Epithelial cell of esophagus (primary cell): ENCODE results near the gene ELK1.
A peak's percentile ranks its signal among the peaks of the same experiment; 100 is the strongest.

Experiments used
- DNase-seq: peaks from one replicate; pipeline ENCODE4 v3.0.0; 2010; ENCODE audit warnings: low read depth
- H3K4me3 ChIP-seq: 2 replicates; pipeline ENCODE4 v1.5.1; 2011; ENCODE audit warnings: mild to moderate bottlenecking, low read length, control low read depth
- TF ChIP-seq, protein P1 (sequence below): IDR thresholded peaks from 2 replicates; pipeline ENCODE4 v1.5.1; 2011; ENCODE audit warnings: low read depth, mild to moderate bottlenecking, low read length, control low read depth, inconsistent platforms; ENCODE audit not compliant: insufficient read depth; ENCODE audit errors: missing control alignments

ELK1 gene

DNA sequence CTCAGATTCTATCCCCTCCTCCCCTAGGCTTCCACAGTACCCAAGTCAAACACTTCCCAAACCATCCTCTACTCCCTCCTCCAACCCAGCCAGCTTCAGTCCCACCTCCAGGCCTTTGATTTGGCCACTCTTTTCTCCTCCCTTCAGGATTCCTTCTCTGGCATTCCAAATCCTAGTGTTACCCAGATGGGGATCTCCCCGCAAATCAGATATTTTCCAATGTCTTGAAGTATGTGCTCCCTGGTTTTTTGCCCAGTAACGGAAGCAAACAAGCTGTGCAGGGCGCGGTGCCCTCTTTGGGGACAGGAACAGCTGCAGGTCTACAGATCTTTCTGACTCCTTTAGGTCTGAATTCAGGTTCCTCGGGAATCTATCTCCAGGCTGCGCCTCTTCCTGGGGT is 28.5 kb downstream of the ELK1 start:
- H3K4me3 ChIP-seq: no peak overlapping the region
- DNase-seq: no peak
- TF ChIP-seq, protein P1, sequence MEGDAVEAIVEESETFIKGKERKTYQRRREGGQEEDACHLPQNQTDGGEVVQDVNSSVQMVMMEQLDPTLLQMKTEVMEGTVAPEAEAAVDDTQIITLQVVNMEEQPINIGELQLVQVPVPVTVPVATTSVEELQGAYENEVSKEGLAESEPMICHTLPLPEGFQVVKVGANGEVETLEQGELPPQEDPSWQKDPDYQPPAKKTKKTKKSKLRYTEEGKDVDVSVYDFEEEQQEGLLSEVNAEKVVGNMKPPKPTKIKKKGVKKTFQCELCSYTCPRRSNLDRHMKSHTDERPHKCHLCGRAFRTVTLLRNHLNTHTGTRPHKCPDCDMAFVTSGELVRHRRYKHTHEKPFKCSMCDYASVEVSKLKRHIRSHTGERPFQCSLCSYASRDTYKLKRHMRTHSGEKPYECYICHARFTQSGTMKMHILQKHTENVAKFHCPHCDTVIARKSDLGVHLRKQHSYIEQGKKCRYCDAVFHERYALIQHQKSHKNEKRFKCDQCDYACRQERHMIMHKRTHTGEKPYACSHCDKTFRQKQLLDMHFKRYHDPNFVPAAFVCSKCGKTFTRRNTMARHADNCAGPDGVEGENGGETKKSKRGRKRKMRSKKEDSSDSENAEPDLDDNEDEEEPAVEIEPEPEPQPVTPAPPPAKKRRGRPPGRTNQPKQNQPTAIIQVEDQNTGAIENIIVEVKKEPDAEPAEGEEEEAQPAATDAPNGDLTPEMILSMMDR: no peak

GRCh38 chrX:47620303-47620685 is 30.1 kb downstream of the ELK1 start:
- TF ChIP-seq, protein P1: no peak
- no peak overlapping the region for H3K4me3 ChIP-seq
- DNase-seq: no peak

- peak within 1 kb of the TSS; percentile 15 for H3K4me3 ChIP-seq
- DNase-seq: peak; percentile 71
- TF ChIP-seq, protein P1: no peak
These were observed 30.7 kb downstream of the ELK1 start, which contains the start of gene SYN1 for GRCh38 chrX:47619486-47620302. Gene SYN1 (minus strand): TSS chrX:47619857. CDS start chrX:47619728, 129 bp downstream.

- no peak overlapping the region for H3K4me3 ChIP-seq
- no peak for DNase-seq
- TF ChIP-seq, protein P1: no peak
These were observed 31.4 kb downstream of the ELK1 start for GRCh38 chrX:47618923-47619485.

- H3K4me3 ChIP-seq: no peak overlapping the region
- no peak for DNase-seq
- TF ChIP-seq, protein P1: no peak
These were observed 35.7 kb downstream of the ELK1 start for GRCh38 chrX:47614618-47615017.

DNA sequence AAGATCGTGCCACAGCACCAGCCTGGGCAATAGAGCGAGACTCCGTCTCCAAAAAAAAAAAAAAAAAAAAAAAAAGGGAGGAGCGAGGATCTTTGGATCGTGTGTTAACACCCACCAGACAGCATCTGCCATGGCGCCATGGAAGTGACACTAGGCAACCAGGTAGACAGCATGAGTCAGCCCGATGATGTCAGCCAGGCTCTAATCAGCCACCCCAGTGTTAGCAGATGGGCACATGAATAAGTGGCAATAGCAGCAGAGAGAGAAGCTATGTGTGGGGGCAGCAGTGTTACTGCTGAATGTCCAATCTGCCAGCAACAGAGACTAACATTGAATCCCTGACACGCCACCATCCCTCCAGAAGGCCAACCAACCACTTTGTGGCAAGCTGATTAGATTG is 37.3 kb downstream of the ELK1 start:
- H3K4me3 ChIP-seq: no peak overlapping the region
- TF ChIP-seq, protein P1: no peak
- peak; percentile 9 for DNase-seq
